Neutrophil (primary cell): ENCODE measurements around the gene TP53RK.
A peak's percentile ranks its signal among the peaks of the same experiment; 100 is the strongest.
"Not testable (repeated sequence)": the region's sequence is repeated elsewhere in the genome, so short reads cannot be mapped to it uniquely, and the experiment has no call there.

Experiments
- H3K27ac ChIP-seq: fragments of 200-600 bp; sonication (generic); 2 replicates; pipeline ENCODE4 v1.5.1; 2016; ENCODE audit warnings: mild to moderate bottlenecking, moderate library complexity
- H3K27me3 ChIP-seq: fragments of 200-600 bp; sonication (generic); 2 replicates; pipeline ENCODE4 v1.6.0; 2016; ENCODE audit warnings: mild to moderate bottlenecking
- H3K36me3 ChIP-seq: fragments of 200-600 bp; sonication (generic); 2 replicates; pipeline ENCODE4 v1.5.1; 2017
- H3K4me1 ChIP-seq, 2 experiments: fragments of 200-600 bp in 1 of 2; sonication (generic) in 1 of 2; 1 replicate in 1 of 2; 2 replicates in 1 of 2; pipeline versions ENCODE4 v1.5.1 to v1.6.1; 2013 to 2016; ENCODE audit warnings: low read depth in 1 of 2, low read length in 1 of 2, mild to moderate bottlenecking in 1 of 2, moderate library complexity in 1 of 2; ENCODE audit not compliant: control insufficient read depth in 1 of 2, insufficient read depth in 1 of 2
- H3K4me3 ChIP-seq, 2 experiments: fragments of 200-600 bp in 1 of 2; sonication (generic) in 1 of 2; 1 replicate in 1 of 2; 2 replicates in 1 of 2; pipeline ENCODE4 v1.5.1; 2013 to 2016; ENCODE audit warnings: low read depth in 1 of 2, low read length in 1 of 2, mild to moderate bottlenecking in 1 of 2, moderate library complexity in 1 of 2
- H3K9me3 ChIP-seq: fragments of 200-600 bp; sonication (generic); 2 replicates; pipeline ENCODE4 v1.5.1; 2016
- CTCF ChIP-seq: fragments of 200-600 bp; sonication (generic); IDR thresholded peaks from 2 replicates; pipeline ENCODE4 v1.5.1; 2016; ENCODE audit warnings: antibody characterized with exemption

Gene TP53RK

GRCh38 chr20:46681032-46681854, 8.0 kb downstream of the TP53RK start:
- no peaks in the 10 kb centered on the region for H3K4me1 ChIP-seq
- H3K36me3 ChIP-seq = peaks cover 4% of the 10 kb centered on the region
- H3K27me3 ChIP-seq = no peaks in the 10 kb centered on the region
- TF ChIP-seq CTCF = peak; percentile 64
- no peaks in the 10 kb centered on the region for H3K9me3 ChIP-seq
- no peak overlapping the region for H3K27ac ChIP-seq
- H3K4me3 ChIP-seq = no peak overlapping the region

GRCh38 chr20:46680684-46681031, 8.6 kb downstream of the TP53RK start:
- no peak for TF ChIP-seq CTCF
- peaks cover 4% of the 10 kb centered on the region for H3K36me3 ChIP-seq
- H3K27me3 ChIP-seq = no peaks in the 10 kb centered on the region
- H3K4me3 ChIP-seq = no peak overlapping the region
- H3K4me1 ChIP-seq = no peaks in the 10 kb centered on the region
- H3K9me3 ChIP-seq = no peaks in the 10 kb centered on the region
- no peak overlapping the region for H3K27ac ChIP-seq

DNA sequence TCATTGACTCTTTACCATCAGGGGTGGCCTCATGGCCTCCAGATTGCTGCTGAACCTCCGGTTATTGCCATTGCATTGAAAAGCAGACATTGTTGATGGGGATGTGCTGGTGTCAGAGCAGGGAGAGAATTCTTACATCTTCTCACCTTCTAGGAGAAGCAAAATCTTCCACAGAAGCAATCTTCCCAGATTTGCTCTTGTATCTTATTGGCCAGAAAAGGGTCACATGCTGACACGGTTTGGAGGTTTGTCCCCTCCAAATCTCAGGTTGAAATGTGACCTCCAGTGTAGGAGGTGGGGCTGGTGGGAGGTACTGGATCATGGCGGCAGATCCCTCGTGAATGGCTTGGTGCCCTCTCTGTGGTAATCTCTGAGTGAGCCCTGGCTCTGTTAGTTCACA, 10.7 kb downstream of the TP53RK start:
- no peaks in the 10 kb centered on the region for H3K27me3 ChIP-seq
- H3K9me3 ChIP-seq = no peaks in the 10 kb centered on the region
- H3K4me3 ChIP-seq = no peak overlapping the region
- H3K27ac ChIP-seq = no peak overlapping the region
- no peaks in the 10 kb centered on the region for H3K4me1 ChIP-seq
- no peaks in the 10 kb centered on the region for H3K36me3 ChIP-seq
- TF ChIP-seq CTCF = no peak

DNA sequence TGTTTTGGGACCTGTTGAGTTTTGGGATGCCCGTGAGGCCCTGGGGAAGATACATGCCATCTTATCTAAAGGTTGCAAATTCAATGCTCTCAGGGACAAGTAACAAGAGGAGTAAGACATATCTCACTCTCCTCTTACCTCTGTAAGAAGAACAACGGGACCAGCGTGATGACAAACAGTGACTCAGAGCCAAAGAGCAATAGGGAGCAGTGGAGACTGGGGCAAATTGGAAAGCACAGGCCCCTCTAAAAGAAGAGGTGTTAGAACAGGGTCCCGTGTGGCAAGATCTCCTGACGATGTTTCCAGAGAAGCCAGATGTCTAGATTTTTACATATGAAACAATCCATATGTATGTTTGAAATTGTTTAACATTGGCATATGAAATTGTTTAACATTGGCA, 11.6 kb downstream of the TP53RK start:
- no peaks in the 10 kb centered on the region for H3K27me3 ChIP-seq
- H3K4me1 ChIP-seq = no peaks in the 10 kb centered on the region
- no peak for TF ChIP-seq CTCF
- no peak overlapping the region for H3K27ac ChIP-seq
- H3K9me3 ChIP-seq = no peaks in the 10 kb centered on the region
- no peaks in the 10 kb centered on the region for H3K36me3 ChIP-seq
- no peak overlapping the region for H3K4me3 ChIP-seq

GRCh38 chr20:46676649-46677316, 12.5 kb downstream of the TP53RK start:
- not testable (repeated sequence) for H3K9me3 ChIP-seq, H3K36me3 ChIP-seq, H3K4me1 ChIP-seq

More at GRCh38 chr20:46676649-46677316, 12.5 kb downstream of the TP53RK start:
- H3K27me3 ChIP-seq, H3K27ac ChIP-seq, H3K4me3 ChIP-seq: not testable (repeated sequence)
